Activated B cell treated with CpG ODN at 0.5 μM for 24 hours (primary cell): ENCODE data around the gene PDXP. TPM values are rescaled to one million over a fixed set of nuclear protein-coding genes. Genes with fewer than 3 reads are reported as not detected.

Experiments used
- ATAC-seq: fragments of 200-7000 bp; cut with Tn5 transposase; one replicate; pipeline ENCODE4 v1.10.0; 2021; ENCODE audit warnings: low read depth, mild to moderate bottlenecking, moderate library complexity
- CTCF ChIA-PET: fragments of 350-600 bp; sonication (Branson Sonifier 250); formaldehyde crosslinking; loops from one replicate; lab custom pipeline; 2021; ENCODE audit warnings: antibody characterized with exemption; lab: Charles Lee
- POLR2A ChIA-PET: fragments of 350-600 bp; sonication (Branson Sonifier 250); formaldehyde crosslinking; loops from one replicate; lab custom pipeline; 2021; ENCODE audit warnings: antibody characterized with exemption; lab: Charles Lee
- DNase-seq: peaks from one replicate; pipeline ENCODE4 v3.0.0; 2022
- H3K27ac Mint-ChIP-seq: one replicate; pipeline ENCODE4 v1.8.0; 2020; ENCODE audit warnings: mixed read lengths
- H3K27me3 Mint-ChIP-seq: one replicate; pipeline ENCODE4 v1.8.0; 2021; ENCODE audit warnings: mixed read lengths
- H3K36me3 Mint-ChIP-seq: one replicate; pipeline ENCODE4 v1.8.0; 2021; ENCODE audit warnings: low read depth, mixed read lengths
- H3K4me1 Mint-ChIP-seq: one replicate; pipeline ENCODE4 v1.8.0; 2021; ENCODE audit warnings: mixed read lengths
- H3K4me3 Mint-ChIP-seq: one replicate; pipeline ENCODE4 v1.8.0; 2020; ENCODE audit warnings: mild to moderate bottlenecking, mixed read lengths
- H3K9me3 Mint-ChIP-seq: one replicate; pipeline ENCODE4 v1.8.0; 2020; ENCODE audit warnings: mixed read lengths
- CTCF ChIP-seq: fragments of 200-600 bp; IDR thresholded peaks from one replicate; pipeline ENCODE4 v1.8.0; 2022; ENCODE audit warnings: antibody characterized with exemption, mild to moderate bottlenecking
- intact Hi-C: fragments of 100-400 bp; cut with micrococcal nuclease; formaldehyde crosslinking; loops from one replicate; pipeline ENCODE4 v1.15.1; 2024
- total RNA-seq: library from RNA; stranded (reverse); gene quantifications from 2 replicates; pipeline ENCODE4 v1.2.3, GENCODE V29; 2022

PDXP gene
- total RNA-seq, 1 donor from 2014 or later, result 22.6 TPM

- Mint-ChIP-seq H3K27me3 (no peaks in the 10 kb centered on the region), H3K27ac (peak within 1 kb of the TSS; percentile 91), H3K4me3 (peak within 1 kb of the TSS; percentile 84), H3K4me1 (peaks cover 62% of the 10 kb centered on the region), H3K36me3 (peaks cover 8% of the 10 kb centered on the region), H3K9me3 (no peaks in the 10 kb centered on the region)
- no peak for TF ChIP-seq CTCF
- ChIA-PET CTCF (interaction anchor here (1.1 to 5.0 kb wide), 6 partner anchors 11 to 67 kb away, joined by 5 to 46 read pairs (median 9); partner anchors contain the start of genes GGA1, NOL12 and PDXP), POLR2A (interaction anchor here (0.6 to 9.7 kb wide), 13 partner anchors 8 to 1297 kb away, joined by 3 to 181 read pairs (median 8); partner anchors contain the start of genes GGA1, NOL12, PDXP and SH3BP1)
- peak; percentile 60 for DNase-seq
- ATAC-seq, result peak; percentile 43
- intact Hi-C loops, result no loop called here
Observed at GRCh38 chr22:37674951-37675929, 16.7 kb downstream of the PDXP start, which contains the start of gene LGALS1. TSS of gene LGALS1 (plus strand) at chr22:37675636. CDS start at chr22:37675703, 67 bp downstream.

- H3K27ac Mint-ChIP-seq, result peak overlapping the region; percentile 91
- TF ChIP-seq CTCF, result no peak
- intact Hi-C loops, result loop anchor here (2.0 kb wide), 1 partner anchor 169 kb away; the partner anchor contains the start of gene ANKRD54
- ATAC-seq (no peak), DNase-seq (no peak)
- POLR2A ChIA-PET, result interaction anchor here (0.6 to 9.7 kb wide), 15 partner anchors 9 to 1298 kb away, joined by 3 to 181 read pairs (median 8); partner anchors contain the start of genes ANKRD54, GGA1, NOL12 and PDXP
- H3K27me3 Mint-ChIP-seq, result no peaks in the 10 kb centered on the region
- H3K4me3 Mint-ChIP-seq, result peak overlapping the region; percentile 84
- H3K36me3 Mint-ChIP-seq, result peaks cover 8% of the 10 kb centered on the region
- no peaks in the 10 kb centered on the region for H3K9me3 Mint-ChIP-seq
- CTCF ChIA-PET, result interaction anchor here (1.1 to 5.0 kb wide), 7 partner anchors 10 to 68 kb away, joined by 5 to 46 read pairs (median 9); partner anchors contain the start of genes GGA1, NOL12 and PDXP
- peaks cover 61% of the 10 kb centered on the region for H3K4me1 Mint-ChIP-seq
Observed at GRCh38 chr22:37675930-37676735, 17.6 kb downstream of the PDXP start.

GRCh38 chr22:37676736-37677492, 18.4 kb downstream of the PDXP start:
- ATAC-seq (peak; percentile 83), DNase-seq (peak; percentile 86)
- Mint-ChIP-seq H3K27ac (peak overlapping the region; percentile 91), H3K27me3 (no peaks in the 10 kb centered on the region), H3K36me3 (peaks cover 8% of the 10 kb centered on the region), H3K4me3 (peak overlapping the region; percentile 84), H3K9me3 (no peaks in the 10 kb centered on the region), H3K4me1 (peaks cover 66% of the 10 kb centered on the region)
- intact Hi-C loops, result loop anchor here (1.0 to 2.0 kb wide), 5 partner anchors 9 to 168 kb away; partner anchors contain the start of genes ANKRD54, GGA1, NOL12 and PDXP
- TF ChIP-seq CTCF, result no peak
- CTCF ChIA-PET, result interaction anchor here (1.1 to 5.0 kb wide), 6 partner anchors 9 to 69 kb away, joined by 3 to 46 read pairs (median 7); partner anchors contain the start of genes GGA1, NOL12 and PDXP
- POLR2A ChIA-PET, result interaction anchor here (0.5 to 9.7 kb wide), 19 partner anchors 9 to 921 kb away, joined by 3 to 181 read pairs (median 5); partner anchors contain the start of genes ANKRD54, GGA1, NOL12 and PDXP

GRCh38 chr22:37677493-37677974, 19.0 kb downstream of the PDXP start:
- Mint-ChIP-seq H3K9me3 (no peaks in the 10 kb centered on the region), H3K4me3 (peak overlapping the region; percentile 84), H3K27me3 (no peaks in the 10 kb centered on the region), H3K27ac (peak overlapping the region; percentile 91), H3K4me1 (peaks cover 60% of the 10 kb centered on the region), H3K36me3 (peaks cover 8% of the 10 kb centered on the region)
- ChIA-PET CTCF (interaction anchor here (1.1 to 5.0 kb wide), 5 partner anchors 16 to 70 kb away, joined by 3 to 46 read pairs (median 9); partner anchors contain the start of genes GGA1 and PDXP), POLR2A (interaction anchor here (0.5 to 9.7 kb wide), 17 partner anchors 8 to 752 kb away, joined by 3 to 181 read pairs (median 5); partner anchors contain the start of genes ANKRD54, GGA1, NOL12 and PDXP)
- DNase-seq (no peak), ATAC-seq (peak; percentile 28)
- no peak for TF ChIP-seq CTCF
- intact Hi-C loops, result loop anchor here (1.0 to 2.0 kb wide), 5 partner anchors 9 to 167 kb away; partner anchors contain the start of genes ANKRD54, GGA1, NOL12 and PDXP
